Measurements from ENCODE around the gene SOX5. TPM values are rescaled to one million over a fixed set of nuclear protein-coding genes. Genes with fewer than 3 reads are reported as not detected.

The SOX5 gene
- total RNA-seq, 4 donors from 2014 or later: 47.1 to 56.8 (median 50.2) TPM

GRCh38 chr12:23504043-23504442 lies 445.4 kb downstream of the SOX5 start:
- TF ChIP-seq CTCF (IDR thresholded peaks at IDR 0.05; ENCODE audit: low read depth): no peak

- no peak for TF ChIP-seq CTCF (IDR thresholded peaks at IDR 0.05; ENCODE audit: low read depth)
Observed at GRCh38 chr12:23503544-23503943, 445.9 kb downstream of the SOX5 start.

GRCh38 chr12:23502259-23502658 lies 447.2 kb downstream of the SOX5 start:
- TF ChIP-seq CTCF (IDR thresholded peaks at IDR 0.05; ENCODE audit: low read depth): no peak

GRCh38 chr12:23495472-23495871 lies 454.0 kb downstream of the SOX5 start:
- TF ChIP-seq CTCF (IDR thresholded peaks at IDR 0.05; ENCODE audit: low read depth): no peak

GRCh38 chr12:23493672-23494071 lies 455.8 kb downstream of the SOX5 start:
- no peak for TF ChIP-seq CTCF (IDR thresholded peaks at IDR 0.05; ENCODE audit: low read depth)

GRCh38 chr12:23488130-23488529 lies 461.3 kb downstream of the SOX5 start:
- TF ChIP-seq CTCF (IDR thresholded peaks at IDR 0.05; ENCODE audit: low read depth): no peak

GRCh38 chr12:23484238-23484637 lies 465.2 kb downstream of the SOX5 start:
- TF ChIP-seq CTCF (IDR thresholded peaks at IDR 0.05; ENCODE audit: low read depth): no peak

Measured in subcutaneous adipose tissue (tissue), 4 donors.